HTERT RPE-1 (cell line): ENCODE data around the gene IFT88.

Source experiments
- in situ Hi-C: fragments of 300-500 bp; cut with MboI; formaldehyde crosslinking; loops from 4 replicates; pipeline ENCODE4 v1.14.3; 2020; ENCODE audit warnings: low sequenced_read_pairs

IFT88 gene

DNA sequence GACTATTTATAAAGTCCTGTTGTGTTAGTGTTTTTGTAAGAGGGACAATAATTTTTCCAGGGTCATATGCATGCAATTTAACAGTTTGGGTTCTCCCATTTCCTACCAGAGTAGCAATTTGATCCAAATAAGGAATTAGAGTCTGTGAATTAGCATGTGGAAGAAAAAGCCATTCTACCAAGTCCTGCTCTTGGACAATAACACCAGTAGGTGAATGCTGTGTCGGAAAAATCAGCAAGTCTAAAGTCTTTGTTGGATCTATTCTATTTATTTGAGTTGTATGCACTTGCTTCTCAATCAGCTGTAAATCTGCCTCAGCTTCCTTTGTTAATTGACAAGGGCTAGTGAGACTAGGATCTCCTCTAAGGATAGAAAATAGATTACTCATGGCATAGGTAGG, 115.1 kb downstream of the IFT88 start:
- in situ Hi-C loops: no loop called here

DNA sequence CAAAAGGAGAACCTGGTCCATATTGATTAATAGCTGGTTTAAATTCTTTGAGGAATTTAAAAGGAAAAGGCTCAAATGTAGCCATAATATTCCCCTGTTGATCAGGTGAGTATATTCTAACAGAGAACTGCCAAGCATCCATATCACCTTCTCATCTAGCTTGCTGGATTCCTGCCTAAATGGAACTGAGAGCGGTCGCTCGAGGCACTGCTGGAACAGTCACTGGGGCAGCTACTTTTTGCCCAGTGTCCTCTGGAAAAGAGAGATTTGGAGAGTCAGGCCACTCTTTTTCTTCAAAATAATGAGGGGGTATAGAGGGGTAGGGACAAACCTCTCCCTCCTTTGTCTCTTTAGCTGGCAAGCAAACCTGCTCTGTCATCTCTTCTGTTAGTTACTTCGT, 117.1 kb downstream of the IFT88 start:
- in situ Hi-C loops: no loop called here

GRCh38 chr13:20684546-20684945, 117.6 kb downstream of the IFT88 start:
- in situ Hi-C loops: no loop called here

DNA sequence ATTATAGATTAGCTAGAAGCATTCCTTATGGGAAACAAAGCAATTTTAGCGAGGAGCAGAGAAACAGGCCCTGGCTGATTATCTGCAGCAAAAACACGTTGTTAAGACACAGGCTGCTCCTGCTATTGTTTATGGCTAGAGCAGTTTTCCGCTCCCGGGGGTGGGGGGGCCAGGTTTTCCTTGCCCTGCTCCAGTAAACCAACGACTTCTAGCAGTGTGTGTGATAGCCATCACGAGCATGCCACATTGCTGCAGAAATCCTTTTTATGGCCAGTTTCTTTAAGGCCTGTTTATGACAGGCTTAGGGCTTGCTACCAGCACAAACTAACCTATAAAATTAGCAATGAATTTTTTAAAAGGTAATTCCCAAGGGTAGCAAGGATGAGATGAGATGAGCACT, 118.1 kb downstream of the IFT88 start:
- in situ Hi-C loops: no loop called here

- in situ Hi-C loops: no loop called here
Measured at GRCh38 chr13:20686167-20686566, 119.2 kb downstream of the IFT88 start.

GRCh38 chr13:20686863-20687579, 120.1 kb downstream of the IFT88 start:
- in situ Hi-C loops: no loop called here

DNA sequence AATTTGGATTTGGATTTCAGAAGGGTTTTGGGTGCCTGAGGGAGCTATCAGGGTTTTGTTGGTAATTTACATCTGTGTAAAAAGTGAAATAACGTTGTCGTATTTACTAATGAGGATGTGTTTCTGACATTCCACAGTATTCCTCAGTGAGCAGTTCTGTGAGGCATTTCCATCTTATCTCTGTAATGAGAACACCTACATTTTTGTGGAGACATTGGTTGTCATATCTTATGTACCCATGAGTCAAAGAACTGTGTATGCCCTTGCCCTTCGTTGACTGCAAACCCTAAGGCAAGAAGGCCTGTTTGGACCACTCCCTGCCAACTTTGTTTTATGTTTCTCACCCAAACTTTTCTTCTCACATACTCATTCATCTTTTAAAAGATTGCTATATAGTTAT, 122.3 kb downstream of the IFT88 start:
- in situ Hi-C loops: no loop called here

DNA sequence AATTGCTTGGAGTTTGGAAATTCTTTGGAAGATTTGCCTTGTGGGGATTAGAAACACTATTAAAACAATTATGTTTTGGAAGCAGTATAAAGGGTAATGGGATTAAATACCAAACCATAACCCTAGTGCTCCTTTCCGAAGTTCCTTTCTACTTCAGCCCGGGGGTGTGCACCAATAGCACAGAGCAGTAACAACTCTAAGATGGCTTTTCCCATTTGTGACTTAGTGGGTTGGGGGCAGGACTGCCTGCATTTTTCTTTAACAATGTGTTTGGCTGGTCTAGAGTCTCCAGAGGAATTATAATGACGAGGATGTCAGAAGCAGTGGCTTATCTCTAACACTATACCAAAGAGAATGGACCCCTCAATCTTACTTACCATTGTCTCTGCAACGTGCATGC, 124.7 kb downstream of the IFT88 start:
- in situ Hi-C loops: no loop called here

- in situ Hi-C loops: no loop called here
Measured at GRCh38 chr13:20696073-20696472, 129.1 kb downstream of the IFT88 start.

DNA sequence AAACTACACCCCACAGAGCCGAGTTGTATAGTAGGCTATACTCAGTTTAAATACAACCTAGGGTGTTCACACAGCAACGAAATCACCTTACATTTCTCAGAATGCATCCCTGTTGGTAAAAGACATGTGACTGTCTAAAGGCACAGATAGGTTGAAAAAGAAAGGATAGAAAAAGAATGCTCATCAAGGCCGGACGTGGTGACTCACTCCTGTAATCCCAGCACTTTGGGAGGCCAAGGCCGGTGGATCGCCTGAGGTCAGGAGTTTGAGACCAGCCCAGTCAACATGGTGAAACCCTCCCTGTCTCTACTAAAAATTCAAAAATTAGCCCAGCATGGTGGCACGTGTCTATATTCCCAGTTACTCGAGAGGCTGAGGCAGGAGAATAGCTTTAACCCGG, 132.8 kb downstream of the IFT88 start:
- in situ Hi-C loops: no loop called here

GRCh38 chr13:20700288-20700687, 133.3 kb downstream of the IFT88 start:
- in situ Hi-C loops: no loop called here

DNA sequence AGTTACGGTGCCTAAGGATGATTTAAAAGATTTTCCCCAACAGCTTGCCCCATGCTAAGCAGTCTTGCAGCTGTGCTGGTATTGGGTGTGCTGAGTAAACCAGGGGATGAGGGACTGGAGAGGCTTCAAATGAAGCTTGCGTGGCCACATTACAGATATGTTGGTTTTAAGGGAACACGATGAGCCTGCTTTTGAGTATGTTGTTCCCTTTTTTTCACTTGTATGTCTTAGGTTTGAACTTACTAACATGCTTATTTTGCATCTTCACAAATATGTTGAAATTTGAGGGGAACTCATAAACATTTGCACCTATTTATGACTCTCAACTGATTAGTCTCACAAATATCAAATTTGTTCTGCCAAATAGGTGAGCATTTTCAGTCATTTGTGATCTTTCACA, 134.5 kb downstream of the IFT88 start:
- in situ Hi-C loops: no loop called here

DNA sequence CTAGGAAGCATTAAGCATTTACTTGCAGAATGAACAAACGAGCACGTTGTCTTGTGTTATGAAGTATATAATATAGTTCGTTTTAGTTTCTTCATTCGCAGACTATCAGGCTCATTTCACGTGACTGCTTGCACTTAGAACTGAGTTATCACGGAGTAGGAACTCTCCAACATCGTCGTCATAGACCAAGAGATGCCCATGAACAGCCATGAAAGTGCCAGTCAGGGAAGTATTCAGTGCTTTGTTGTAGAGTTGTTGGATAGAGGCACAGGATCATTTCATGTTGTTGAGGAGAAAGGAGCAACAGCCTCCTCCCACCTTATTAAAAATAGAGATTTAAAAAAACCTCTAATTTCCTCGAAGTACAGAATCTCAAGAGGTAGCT, 135.6 kb downstream of the IFT88 start:
- in situ Hi-C loops: no loop called here

DNA sequence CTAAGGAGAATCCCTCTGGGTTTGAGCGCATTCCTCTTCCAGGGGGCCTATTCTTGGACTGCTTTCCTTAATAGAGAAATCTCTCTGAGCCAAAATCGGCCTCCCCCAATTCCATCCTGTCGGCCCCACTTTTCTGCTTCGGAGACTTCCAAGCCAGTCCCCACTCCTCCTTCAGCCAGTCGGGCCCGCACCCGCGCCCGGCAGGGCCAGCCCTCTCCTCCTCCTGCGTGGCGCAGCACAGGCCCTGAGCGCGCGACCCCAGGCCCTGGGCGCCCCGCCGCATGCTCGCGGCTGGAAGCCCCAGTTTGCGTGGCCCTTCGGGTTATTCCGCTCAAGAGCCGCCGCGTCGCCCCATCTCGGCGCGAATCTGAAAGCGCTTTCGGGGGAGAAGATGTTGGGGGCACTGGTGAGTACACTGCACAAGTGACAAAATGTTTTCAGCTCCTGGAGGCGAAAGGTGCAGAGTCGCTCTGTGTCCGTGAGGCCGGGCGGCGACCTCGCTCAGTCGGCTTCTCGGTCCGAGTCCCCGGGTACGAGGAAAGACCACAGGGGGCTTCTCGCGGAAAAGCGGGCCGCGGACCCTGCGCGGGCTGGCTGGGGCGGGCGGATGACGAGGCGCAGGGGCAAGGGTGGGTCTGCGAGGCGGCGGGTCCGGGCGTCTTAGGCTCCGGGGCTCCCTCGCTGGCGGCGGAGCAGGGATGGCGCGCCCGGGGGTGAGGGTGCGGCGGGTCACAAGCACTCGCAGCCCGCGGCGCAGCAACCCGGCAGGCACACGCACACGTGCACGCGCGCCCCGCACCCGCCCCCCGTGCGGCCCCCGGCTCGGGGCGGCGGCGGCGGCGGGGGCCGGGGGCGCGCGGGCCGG, 136.2 kb downstream of the IFT88 start, which contains the start of gene IL17D:
TSS of gene IL17D (plus strand) at position 785 of the 865 bp plus-strand sequence. CDS start 303 bp downstream, outside the sequence.
- in situ Hi-C loops: no loop called here

DNA sequence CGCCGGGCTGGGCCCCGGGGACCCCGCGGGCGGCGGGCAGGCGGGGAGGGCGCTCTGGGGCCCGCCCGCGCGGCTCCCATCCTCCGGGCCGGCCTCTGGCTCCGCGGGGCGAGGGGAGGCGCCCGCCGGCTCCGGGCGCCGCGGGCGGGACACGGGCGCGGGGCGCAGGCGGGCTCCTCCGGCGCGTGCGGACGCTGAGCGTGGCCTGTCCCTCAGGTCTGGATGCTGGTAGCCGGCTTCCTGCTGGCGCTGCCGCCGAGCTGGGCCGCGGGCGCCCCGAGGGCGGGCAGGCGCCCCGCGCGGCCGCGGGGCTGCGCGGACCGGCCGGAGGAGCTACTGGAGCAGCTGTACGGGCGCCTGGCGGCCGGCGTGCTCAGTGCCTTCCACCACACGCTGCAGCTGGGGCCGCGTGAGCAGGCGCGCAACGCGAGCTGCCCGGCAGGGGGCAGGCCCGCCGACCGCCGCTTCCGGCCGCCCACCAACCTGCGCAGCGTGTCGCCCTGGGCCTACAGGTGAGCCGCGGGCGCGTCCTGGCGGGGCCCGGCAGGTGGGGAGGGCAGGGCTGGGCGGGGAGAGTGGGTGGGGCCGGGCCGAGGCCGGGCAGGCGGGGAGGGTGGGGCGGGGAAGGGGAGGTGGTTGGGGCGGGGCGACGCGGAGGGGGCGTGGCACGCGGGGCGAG, 137.0 kb downstream of the IFT88 start:
- in situ Hi-C loops: no loop called here

DNA sequence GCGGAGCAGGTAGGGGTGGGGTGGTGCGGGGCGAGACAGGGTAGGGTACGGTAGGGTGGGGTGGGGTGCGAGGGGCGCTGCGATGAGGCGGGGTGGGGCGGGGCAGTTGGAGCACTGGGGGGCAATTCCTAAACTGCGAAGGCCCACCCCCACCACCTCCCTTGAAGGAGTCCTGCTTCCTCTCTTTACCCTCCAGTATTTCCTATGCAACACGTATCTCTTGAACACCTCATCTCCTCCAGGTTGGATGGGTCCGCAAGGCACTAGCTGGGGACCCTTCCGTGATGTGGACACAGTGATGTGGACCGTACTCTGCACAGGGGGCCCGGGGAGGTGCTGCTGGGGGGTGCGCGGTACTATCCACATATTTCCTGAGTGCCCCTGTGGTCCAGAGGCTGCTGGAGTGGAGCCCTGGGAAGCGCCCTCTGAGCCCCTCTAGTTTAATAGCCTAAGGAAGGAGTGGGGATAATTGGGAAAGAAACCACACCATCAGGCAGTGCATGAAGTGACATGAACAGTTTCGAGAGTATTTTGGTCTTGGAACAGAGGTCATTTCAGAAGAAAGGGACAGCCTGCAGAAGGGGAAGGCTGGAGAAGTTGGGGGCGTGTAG, 137.6 kb downstream of the IFT88 start:
- in situ Hi-C loops: no loop called here

- in situ Hi-C loops: no loop called here
Measured at GRCh38 chr13:20706661-20707060, 139.7 kb downstream of the IFT88 start.

DNA sequence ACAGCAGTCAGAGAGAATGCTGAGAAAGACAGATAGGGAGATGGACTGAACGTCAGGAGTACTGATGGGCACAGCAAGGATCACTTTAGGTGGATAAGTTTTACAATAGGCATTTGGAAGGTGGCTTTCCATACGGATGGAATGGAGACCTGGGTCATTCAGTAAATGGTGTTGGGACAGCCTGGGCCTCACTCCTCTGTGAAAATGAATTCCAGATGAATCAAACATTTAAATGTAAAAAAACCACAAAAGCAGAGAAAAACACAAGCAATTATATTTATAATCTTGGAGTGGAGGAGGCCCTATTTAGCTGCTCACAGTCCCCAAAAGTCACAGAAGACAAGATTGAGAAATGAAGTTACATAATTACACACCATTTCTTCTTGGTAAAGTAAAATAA, 141.3 kb downstream of the IFT88 start:
- in situ Hi-C loops: no loop called here

DNA sequence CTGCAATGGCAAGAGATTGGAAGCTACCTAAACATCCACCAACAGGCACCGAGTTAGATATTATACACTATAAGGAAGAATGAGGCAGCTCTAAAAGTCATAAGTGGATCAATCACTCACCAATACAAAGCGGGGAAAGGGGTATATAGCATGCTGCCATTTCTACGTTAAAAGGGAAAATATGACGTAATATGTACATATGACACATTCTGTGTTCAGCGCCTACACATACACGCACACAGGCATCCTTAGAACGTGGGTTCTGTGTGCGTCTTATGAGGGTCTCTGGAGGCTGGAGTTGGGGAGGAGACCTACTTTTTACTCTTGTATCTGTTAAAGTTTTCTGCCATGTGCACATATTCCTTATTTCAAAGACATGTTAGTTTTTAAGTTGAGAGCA, 142.4 kb downstream of the IFT88 start:
- in situ Hi-C loops: no loop called here

DNA sequence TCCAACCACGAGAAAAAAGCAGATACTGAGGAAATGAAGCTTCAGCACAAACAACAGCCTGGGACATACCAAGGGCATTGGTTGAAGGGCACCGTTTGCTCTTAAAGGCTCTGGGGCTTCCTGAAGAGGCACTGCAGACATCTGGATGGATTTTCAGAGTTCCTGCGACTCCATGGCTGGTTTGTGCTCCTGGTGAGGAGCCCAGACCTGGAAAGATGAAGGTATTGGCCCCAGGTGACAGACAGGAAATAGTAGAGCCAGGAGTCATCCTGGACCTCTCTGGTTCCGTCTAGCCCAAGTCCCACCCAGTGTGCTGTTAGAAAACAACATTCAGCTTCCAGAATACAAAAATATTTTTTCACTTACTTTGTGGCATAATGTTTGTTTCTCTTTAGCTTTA, 142.8 kb downstream of the IFT88 start:
- in situ Hi-C loops: no loop called here

DNA sequence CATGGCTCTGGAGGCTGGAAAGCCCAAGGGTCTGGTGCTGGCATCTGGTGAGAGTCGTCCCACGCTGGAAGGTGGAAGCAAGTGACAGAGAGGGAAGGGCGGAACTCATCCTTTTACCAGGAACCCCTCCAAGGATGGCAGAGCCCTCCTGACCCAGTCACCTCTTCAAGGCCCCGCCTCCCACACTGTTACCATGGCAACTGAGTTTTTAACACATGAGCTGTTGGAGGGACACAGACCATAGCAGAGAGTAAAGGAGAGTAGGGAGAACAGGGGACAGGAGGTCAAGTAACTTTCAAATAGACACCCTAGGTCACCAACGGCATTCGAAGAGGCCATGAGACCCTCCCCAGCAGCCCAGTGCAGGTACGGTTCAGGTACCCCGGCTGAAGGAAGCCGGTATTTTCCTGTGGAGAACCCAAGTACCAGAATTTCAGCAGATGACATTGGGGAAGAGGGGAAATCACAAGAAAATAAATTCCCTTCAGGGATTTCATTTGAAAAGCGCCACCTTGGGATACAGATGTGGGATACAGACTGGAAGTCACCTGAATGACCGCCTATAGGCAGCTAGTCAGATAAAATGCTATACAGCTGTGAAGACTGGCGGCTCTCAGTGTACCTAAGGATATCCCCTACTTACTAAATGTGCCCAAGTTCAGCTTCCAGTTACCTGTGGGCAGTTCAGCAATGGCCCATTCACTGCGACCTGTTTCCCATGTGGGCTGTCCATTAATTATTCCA, 144.5 kb downstream of the IFT88 start:
- in situ Hi-C loops: no loop called here
